ENCODE data around the gene SPTBN4.

Gene SPTBN4

DNA sequence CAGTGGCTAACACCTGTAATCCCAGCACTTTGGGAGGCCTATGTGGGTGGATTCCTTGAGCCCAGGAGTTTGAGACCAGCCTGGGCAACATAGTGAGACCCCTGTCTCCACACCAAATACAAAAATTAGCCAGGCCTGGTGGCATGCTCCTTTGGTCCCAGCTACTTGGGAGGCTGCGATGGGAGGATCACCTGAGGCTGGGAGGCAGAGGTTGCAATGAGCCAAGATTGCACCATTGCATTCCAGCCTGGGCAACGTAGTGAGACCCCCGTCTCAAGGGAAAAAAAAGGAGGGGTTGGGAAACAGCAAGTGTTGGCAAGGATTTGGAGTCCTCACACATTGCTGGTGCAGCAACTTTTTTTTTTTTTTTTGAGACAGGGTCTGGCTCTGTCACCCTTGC lies 19.2 kb downstream of the SPTBN4 start:
- H3K27ac ChIP-seq (ENCODE audit: extremely low read depth, low read depth, low read length), result no peak overlapping the region
- H3K4me1 ChIP-seq (ENCODE audit: control insufficient read depth, insufficient read depth, low read length), result no peaks in the 10 kb centered on the region
- ChIA-PET POLR2A (interaction anchor here (1.2 kb wide), 1 partner anchor 20 kb away, joined by 3 read pairs; the partner anchor contains the start of gene BLVRB), CTCF (interaction anchor here (0.6 to 2.3 kb wide), 2 partner anchors 22 to 836 kb away, joined by 4 to 7 read pairs; no protein-coding TSS in a partner anchor)
- TF ChIP-seq OVOL3 (tag by site-specific recombination; IDR thresholded peaks at IDR 0.05) (no peak), ZFP69B (tag by site-specific recombination; IDR thresholded peaks at IDR 0.05) (no peak), ZNF654 (tag by site-specific recombination; IDR thresholded peaks at IDR 0.05; ENCODE audit: low read depth) (no peak), ZNF530 (tag by site-specific recombination; IDR thresholded peaks at IDR 0.05; ENCODE audit: low read depth) (no peak), ZNF521 (tag by site-specific recombination; IDR thresholded peaks at IDR 0.05) (no peak), ZNF777 (tag by site-specific recombination; IDR thresholded peaks at IDR 0.05; ENCODE audit: borderline replicate concordance) (no peak), ZNF843 (tag by site-specific recombination; IDR thresholded peaks at IDR 0.05) (no peak), ZNF768 (tag by site-specific recombination; IDR thresholded peaks at IDR 0.05) (no peak), ZNF121 (tag by site-specific recombination; IDR thresholded peaks at IDR 0.05) (peak; percentile 100)
- TF ChIP-seq, protein P1, sequence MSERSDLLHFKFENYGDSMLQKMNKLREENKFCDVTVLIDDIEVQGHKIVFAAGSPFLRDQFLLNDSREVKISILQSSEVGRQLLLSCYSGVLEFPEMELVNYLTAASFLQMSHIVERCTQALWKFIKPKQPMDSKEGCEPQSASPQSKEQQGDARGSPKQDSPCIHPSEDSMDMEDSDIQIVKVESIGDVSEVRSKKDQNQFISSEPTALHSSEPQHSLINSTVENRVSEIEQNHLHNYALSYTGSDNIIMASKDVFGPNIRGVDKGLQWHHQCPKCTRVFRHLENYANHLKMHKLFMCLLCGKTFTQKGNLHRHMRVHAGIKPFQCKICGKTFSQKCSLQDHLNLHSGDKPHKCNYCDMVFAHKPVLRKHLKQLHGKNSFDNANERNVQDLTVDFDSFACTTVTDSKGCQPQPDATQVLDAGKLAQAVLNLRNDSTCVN (tag by site-specific recombination; optimal IDR thresholded peaks at IDR 0.05), result peak; percentile 11
- TF ChIP-seq, protein P2, sequence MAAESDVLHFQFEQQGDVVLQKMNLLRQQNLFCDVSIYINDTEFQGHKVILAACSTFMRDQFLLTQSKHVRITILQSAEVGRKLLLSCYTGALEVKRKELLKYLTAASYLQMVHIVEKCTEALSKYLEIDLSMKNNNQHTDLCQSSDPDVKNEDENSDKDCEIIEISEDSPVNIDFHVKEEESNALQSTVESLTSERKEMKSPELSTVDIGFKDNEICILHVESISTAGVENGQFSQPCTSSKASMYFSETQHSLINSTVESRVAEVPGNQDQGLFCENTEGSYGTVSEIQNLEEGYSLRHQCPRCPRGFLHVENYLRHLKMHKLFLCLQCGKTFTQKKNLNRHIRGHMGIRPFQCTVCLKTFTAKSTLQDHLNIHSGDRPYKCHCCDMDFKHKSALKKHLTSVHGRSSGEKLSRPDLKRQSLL (tag by site-specific recombination; IDR thresholded peaks at IDR 0.05), result no peak
- TF ChIP-seq, protein P3, sequence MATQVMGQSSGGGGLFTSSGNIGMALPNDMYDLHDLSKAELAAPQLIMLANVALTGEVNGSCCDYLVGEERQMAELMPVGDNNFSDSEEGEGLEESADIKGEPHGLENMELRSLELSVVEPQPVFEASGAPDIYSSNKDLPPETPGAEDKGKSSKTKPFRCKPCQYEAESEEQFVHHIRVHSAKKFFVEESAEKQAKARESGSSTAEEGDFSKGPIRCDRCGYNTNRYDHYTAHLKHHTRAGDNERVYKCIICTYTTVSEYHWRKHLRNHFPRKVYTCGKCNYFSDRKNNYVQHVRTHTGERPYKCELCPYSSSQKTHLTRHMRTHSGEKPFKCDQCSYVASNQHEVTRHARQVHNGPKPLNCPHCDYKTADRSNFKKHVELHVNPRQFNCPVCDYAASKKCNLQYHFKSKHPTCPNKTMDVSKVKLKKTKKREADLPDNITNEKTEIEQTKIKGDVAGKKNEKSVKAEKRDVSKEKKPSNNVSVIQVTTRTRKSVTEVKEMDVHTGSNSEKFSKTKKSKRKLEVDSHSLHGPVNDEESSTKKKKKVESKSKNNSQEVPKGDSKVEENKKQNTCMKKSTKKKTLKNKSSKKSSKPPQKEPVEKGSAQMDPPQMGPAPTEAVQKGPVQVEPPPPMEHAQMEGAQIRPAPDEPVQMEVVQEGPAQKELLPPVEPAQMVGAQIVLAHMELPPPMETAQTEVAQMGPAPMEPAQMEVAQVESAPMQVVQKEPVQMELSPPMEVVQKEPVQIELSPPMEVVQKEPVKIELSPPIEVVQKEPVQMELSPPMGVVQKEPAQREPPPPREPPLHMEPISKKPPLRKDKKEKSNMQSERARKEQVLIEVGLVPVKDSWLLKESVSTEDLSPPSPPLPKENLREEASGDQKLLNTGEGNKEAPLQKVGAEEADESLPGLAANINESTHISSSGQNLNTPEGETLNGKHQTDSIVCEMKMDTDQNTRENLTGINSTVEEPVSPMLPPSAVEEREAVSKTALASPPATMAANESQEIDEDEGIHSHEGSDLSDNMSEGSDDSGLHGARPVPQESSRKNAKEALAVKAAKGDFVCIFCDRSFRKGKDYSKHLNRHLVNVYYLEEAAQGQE (tag by site-specific recombination; IDR thresholded peaks at IDR 0.05), result no peak
- H3K36me3 ChIP-seq (ENCODE audit: control insufficient read depth in 2 of 2, insufficient read depth in 1 of 2, low read length in 2 of 2), result no peaks in the 10 kb centered on the region; a peak in 1 of 3 replicates
- no peaks in the 10 kb centered on the region for H3K9me3 ChIP-seq (ENCODE audit: control insufficient read depth, insufficient read depth, low read depth, low read length)
- H3K4me3 ChIP-seq (ENCODE audit: low read depth, low read length), result no peak overlapping the region

DNA sequence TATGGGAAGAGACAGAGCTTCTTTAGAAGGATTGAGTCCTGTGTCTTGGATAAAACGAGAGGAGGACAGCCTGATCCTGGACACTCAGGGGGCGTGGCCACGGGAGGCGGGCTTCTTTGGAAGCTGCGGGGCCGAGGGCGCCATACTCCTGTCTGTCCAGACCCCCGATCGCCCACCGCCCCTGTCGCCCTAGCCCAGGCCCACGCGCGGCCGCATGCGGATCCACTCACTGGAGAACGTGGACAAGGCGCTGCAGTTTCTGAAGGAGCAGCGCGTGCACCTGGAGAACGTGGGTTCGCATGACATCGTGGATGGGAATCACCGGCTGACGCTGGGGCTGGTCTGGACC lies 23.1 kb downstream of the SPTBN4 start:
- CTCF ChIA-PET, result interaction anchor here (0.6 to 3.0 kb wide), 7 partner anchors 9 to 144 kb away, joined by 3 to 18 read pairs (median 3); no protein-coding TSS in a partner anchor

DNA sequence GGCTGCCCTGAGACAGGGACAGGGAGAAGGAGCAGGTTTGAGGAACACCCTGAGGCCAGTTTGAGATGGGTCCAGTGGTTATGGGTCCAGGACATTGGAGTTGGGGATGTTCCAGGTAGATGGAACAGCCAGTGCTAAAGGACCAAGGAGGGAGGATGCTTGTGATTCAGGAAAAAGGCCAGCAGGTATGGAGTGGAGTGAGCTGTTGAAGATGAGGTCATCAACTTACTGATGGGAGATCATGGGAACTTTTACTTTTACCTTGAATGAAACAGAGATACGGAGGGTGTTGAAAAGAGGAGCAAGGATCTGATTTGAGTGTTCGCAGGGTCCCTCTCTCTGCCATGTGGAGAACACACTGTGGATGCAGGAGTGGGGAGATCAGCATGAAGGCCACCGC lies 25.5 kb downstream of the SPTBN4 start:
- Histone ChIP-seq H3K4me1 (ENCODE audit: control insufficient read depth, insufficient read depth, low read length) (no peaks in the 10 kb centered on the region), H3K36me3 (ENCODE audit: control insufficient read depth in 2 of 2, insufficient read depth in 1 of 2, low read length in 2 of 2) (no peaks in the 10 kb centered on the region; a peak in 1 of 3 replicates), H3K4me3 (ENCODE audit: low read depth, low read length) (no peak overlapping the region), H3K27ac (ENCODE audit: extremely low read depth, low read depth, low read length) (no peak overlapping the region), H3K9me3 (ENCODE audit: control insufficient read depth, insufficient read depth, low read depth, low read length) (no peaks in the 10 kb centered on the region; the same call in 1 of the 2 replicates)
- CTCF ChIA-PET, result interaction anchor here (0.6 to 3.0 kb wide), 7 partner anchors 12 to 187 kb away, joined by 4 to 18 read pairs (median 5); no protein-coding TSS in a partner anchor
- POLR2A ChIA-PET, result interaction anchor here (0.6 kb wide), 1 partner anchor 115 kb away, joined by 3 read pairs; no protein-coding TSS in a partner anchor
- TF ChIP-seq ZNF548 (tag by site-specific recombination; IDR thresholded peaks at IDR 0.05) (peak; percentile 16; the same call in 1 of the 2 replicates), ZNF629 (tag by site-specific recombination; IDR thresholded peaks at IDR 0.05) (0 out of 2 replicates have a peak, but pooled peaks have one; percentile 48)
- TF ChIP-seq, protein P4, sequence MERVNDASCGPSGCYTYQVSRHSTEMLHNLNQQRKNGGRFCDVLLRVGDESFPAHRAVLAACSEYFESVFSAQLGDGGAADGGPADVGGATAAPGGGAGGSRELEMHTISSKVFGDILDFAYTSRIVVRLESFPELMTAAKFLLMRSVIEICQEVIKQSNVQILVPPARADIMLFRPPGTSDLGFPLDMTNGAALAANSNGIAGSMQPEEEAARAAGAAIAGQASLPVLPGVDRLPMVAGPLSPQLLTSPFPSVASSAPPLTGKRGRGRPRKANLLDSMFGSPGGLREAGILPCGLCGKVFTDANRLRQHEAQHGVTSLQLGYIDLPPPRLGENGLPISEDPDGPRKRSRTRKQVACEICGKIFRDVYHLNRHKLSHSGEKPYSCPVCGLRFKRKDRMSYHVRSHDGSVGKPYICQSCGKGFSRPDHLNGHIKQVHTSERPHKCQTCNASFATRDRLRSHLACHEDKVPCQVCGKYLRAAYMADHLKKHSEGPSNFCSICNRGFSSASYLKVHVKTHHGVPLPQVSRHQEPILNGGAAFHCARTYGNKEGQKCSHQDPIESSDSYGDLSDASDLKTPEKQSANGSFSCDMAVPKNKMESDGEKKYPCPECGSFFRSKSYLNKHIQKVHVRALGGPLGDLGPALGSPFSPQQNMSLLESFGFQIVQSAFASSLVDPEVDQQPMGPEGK (tag by site-specific recombination; IDR thresholded peaks at IDR 0.05), result 0 out of 2 replicates have a peak, but pooled peaks have one; percentile 15
- TF ChIP-seq, protein P5, sequence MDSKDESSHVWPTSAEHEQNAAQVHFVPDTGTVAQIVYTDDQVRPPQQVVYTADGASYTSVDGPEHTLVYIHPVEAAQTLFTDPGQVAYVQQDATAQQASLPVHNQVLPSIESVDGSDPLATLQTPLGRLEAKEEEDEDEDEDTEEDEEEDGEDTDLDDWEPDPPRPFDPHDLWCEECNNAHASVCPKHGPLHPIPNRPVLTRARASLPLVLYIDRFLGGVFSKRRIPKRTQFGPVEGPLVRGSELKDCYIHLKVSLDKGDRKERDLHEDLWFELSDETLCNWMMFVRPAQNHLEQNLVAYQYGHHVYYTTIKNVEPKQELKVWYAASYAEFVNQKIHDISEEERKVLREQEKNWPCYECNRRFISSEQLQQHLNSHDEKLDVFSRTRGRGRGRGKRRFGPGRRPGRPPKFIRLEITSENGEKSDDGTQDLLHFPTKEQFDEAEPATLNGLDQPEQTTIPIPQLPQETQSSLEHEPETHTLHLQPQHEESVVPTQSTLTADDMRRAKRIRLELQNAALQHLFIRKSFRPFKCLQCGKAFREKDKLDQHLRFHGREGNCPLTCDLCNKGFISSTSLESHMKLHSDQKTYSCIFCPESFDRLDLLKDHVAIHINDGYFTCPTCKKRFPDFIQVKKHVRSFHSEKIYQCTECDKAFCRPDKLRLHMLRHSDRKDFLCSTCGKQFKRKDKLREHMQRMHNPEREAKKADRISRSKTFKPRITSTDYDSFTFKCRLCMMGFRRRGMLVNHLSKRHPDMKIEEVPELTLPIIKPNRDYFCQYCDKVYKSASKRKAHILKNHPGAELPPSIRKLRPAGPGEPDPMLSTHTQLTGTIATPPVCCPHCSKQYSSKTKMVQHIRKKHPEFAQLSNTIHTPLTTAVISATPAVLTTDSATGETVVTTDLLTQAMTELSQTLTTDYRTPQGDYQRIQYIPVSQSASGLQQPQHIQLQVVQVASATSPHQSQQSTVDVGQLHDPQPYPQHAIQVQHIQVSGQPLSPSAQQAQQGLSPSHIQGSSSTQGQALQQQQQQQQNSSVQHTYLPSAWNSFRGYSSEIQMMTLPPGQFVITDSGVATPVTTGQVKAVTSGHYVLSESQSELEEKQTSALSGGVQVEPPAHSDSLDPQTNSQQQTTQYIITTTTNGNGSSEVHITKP (tag by site-specific recombination; IDR thresholded peaks at IDR 0.05), result 0 out of 2 replicates have a peak, but pooled peaks have one; percentile 25

More for the DNA sequence above, 23.1 kb downstream of the SPTBN4 start:
- Histone ChIP-seq H3K27ac (ENCODE audit: extremely low read depth, low read depth, low read length) (no peak overlapping the region), H3K4me1 (ENCODE audit: control insufficient read depth, insufficient read depth, low read length) (no peaks in the 10 kb centered on the region), H3K36me3 (ENCODE audit: control insufficient read depth in 2 of 2, insufficient read depth in 1 of 2, low read length in 2 of 2) (no peaks in the 10 kb centered on the region; a peak in 1 of 3 replicates), H3K9me3 (ENCODE audit: control insufficient read depth, insufficient read depth, low read depth, low read length) (no peaks in the 10 kb centered on the region; the same call in 1 of the 2 replicates), H3K4me3 (ENCODE audit: low read depth, low read length) (no peak overlapping the region)
- peak; percentile 10; the same call in 1 of the 2 replicates for TF ChIP-seq KLF9 (tag by site-specific recombination; IDR thresholded peaks at IDR 0.05; ENCODE audit: low read depth)
- no peak for TF ChIP-seq ZNF600 (tag by site-specific recombination; IDR thresholded peaks at IDR 0.05)
- POLR2A ChIA-PET, result no interaction called here

Data from HEK293 (cell line).